Heart left ventricle (tissue), 16 donors: Measurements from ENCODE around the gene SHROOM3. TPM values are rescaled to one million over a fixed set of nuclear protein-coding genes. Genes with fewer than 3 reads are reported as not detected.

ENCODE experiments used
- ATAC-seq, 4 donors: fragments of 200-7000 bp; cut with Tn5 transposase; one replicate each; pipeline ENCODE4 v1.9.1; 2020 to 2022; ENCODE audit warnings: moderate library complexity in 4 of 4, mild to moderate bottlenecking in 3 of 4, moderate number of reproducible peaks in 1 of 4
- DNase-seq, 5 donors: peaks; one replicate each; pipeline ENCODE4 v3.0.0-alpha.2; 2020
- H3K27ac ChIP-seq, 12 donors: fragments of 200-600 bp; sonication (generic) in 4 of 12; one replicate each; pipeline versions ENCODE4 v1.5.0 to v1.8.0; 2016 to 2022; ENCODE audit warnings: mild to moderate bottlenecking in 2 of 12
- H3K27me3 ChIP-seq, 9 donors: fragments of 200-600 bp; sonication (generic) in 2 of 9; one replicate each; pipeline versions ENCODE4 v1.5.1 to v1.8.0; 2016 to 2022; ENCODE audit warnings: mild to moderate bottlenecking in 3 of 9
- H3K36me3 ChIP-seq, 9 donors: fragments of 200-600 bp; sonication (generic) in 2 of 9; one replicate each; pipeline versions ENCODE4 v1.5.0 to v1.8.0; 2018 to 2022; ENCODE audit warnings: mild to moderate bottlenecking in 2 of 9
- H3K4me1 ChIP-seq, 12 donors: fragments of 200-600 bp; sonication (generic) in 4 of 12; one replicate each; pipeline versions ENCODE4 v1.5.0 to v1.8.0; 2016 to 2022; ENCODE audit warnings: mild to moderate bottlenecking in 3 of 12
- H3K4me3 ChIP-seq, 12 donors: fragments of 200-600 bp; sonication (generic) in 4 of 12; one replicate each; pipeline versions ENCODE4 v1.5.0 to v1.8.0; 2017 to 2022; ENCODE audit warnings: mild to moderate bottlenecking in 9 of 12, moderate library complexity in 4 of 12
- H3K9me3 ChIP-seq, 12 donors: fragments of 200-600 bp; sonication (generic) in 4 of 12; one replicate each; pipeline versions ENCODE4 v1.5.0 to v1.8.0; 2016 to 2022; ENCODE audit warnings: mild to moderate bottlenecking in 1 of 12
- POLR2A ChIP-seq, 2 donors: fragments of 450-650 bp; IDR thresholded peaks; one replicate each; pipeline ENCODE4 v1.6.1; 2017; ENCODE audit warnings: antibody characterized with exemption in 2 of 2, mild to moderate bottlenecking in 2 of 2, moderate library complexity in 2 of 2
- WGBS, 4 donors: extraction: QIAGEN DNeasy Blood & Tissue Kit in 2 of 4; methylation state at CpG; one replicate each; pipeline versions ENCODE4 v1.1.5 to v1.1.7; 2013 to 2018; 5-methylcytosine and 5-hydroxymethylcytosine counted together
- intact Hi-C, 10 donors: fragments of 100-400 bp; cut with DNase I; formaldehyde crosslinking; loops; one replicate each; pipeline versions ENCODE4 v1.11.1 to v1.14.2; 2022
- polyA plus RNA-seq, 2 donors: library from polyadenylated mRNA; stranded (reverse); fragments of 200-250 nt; gene quantifications; one replicate each; pipeline ENCODE4 v1.2.3, GENCODE V29; 2013
- total RNA-seq, 9 donors: library from RNA; depleted of rRNA in 2 of 9; stranded (reverse); fragments of >200 nt in 2 of 9; fragmentation: NEBNext Ultra II Directional in 3 of 9; extraction: Animal tissue kit (Norgen Biotek cat#: 25700) in 3 of 9; gene quantifications; one replicate each; pipeline versions ENCODE4 v1.1.0 to v1.2.4, GENCODE V29; 2016 to 2023
- TF ChIP-seq, protein P1 (sequence below), 12 donors: fragments of 200-600 bp; sonication (generic) in 4 of 12; IDR thresholded peaks; one replicate each; pipeline versions ENCODE4 v1.5.0 to v1.8.0; 2018 to 2022; ENCODE audit warnings: antibody characterized with exemption in 12 of 12, mild to moderate bottlenecking in 5 of 12
- donor health status: ischemic (EF 13 %, LVEDD 7.1; RV severe dilation, severe dysfunction).
- donor health status: healthy with polysubstance abuse.
- donor health status: DM: no; HTN: yes; CAD: no.
- donor health status: DM: no; HTN: no; CAD: no.
- donor health status: ischemic (EF 25% LVEDD 6.9; RV normal size, moderate dysfunction).
- donor health status: ischemic (EF 25% LVEDD 5.7; RV mildly dilated, moderate dysfunction).
- donor health status: healthy.
- donor health status: DM: yes; HTN: yes; CAD: no.
- donor health status: ischemic (EF 35%, LVEDD 5.7; RV mildly dilated, moderate dysfunction).
- donor health status: nonischemic (EF 11% LVEDD 7.7; RV severe dilation, severe dysfunction).
- donor health status: DM: yes; HTN: yes; CAD: no.
- donor health status: PGD.
- donor health status: ischemic (EF 29% LVEDD 5.4; RV normal size, mild dysfunction).
- donor health status: nonischemic (EF 23%, LVEDD 6.1; RV moderate dilation, normal function).

SHROOM3 gene
- total and polyA plus RNA-seq, 11 donors: 4.6 to 38.5 (median 20.3) TPM

DNA sequence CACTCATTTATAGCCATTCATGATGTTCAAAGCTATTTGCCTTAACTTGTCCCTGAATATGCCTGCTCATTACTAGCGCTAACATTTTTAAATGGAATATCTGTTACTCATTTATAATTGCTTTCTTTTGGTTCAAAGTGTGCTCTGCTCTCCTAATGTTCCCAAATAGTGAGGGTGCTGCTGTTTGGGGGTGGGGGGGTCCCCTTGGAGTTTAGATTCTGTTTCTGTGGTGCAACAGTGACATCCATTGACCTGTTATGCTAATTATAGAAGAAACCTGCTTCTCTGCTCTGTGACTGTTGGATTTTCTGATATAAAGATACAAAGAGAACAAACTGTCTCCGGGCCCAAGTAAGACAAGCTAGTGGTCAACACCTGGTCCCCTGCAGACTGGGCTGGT, 222.4 kb downstream of the SHROOM3 start:
- TF ChIP-seq, protein P1, sequence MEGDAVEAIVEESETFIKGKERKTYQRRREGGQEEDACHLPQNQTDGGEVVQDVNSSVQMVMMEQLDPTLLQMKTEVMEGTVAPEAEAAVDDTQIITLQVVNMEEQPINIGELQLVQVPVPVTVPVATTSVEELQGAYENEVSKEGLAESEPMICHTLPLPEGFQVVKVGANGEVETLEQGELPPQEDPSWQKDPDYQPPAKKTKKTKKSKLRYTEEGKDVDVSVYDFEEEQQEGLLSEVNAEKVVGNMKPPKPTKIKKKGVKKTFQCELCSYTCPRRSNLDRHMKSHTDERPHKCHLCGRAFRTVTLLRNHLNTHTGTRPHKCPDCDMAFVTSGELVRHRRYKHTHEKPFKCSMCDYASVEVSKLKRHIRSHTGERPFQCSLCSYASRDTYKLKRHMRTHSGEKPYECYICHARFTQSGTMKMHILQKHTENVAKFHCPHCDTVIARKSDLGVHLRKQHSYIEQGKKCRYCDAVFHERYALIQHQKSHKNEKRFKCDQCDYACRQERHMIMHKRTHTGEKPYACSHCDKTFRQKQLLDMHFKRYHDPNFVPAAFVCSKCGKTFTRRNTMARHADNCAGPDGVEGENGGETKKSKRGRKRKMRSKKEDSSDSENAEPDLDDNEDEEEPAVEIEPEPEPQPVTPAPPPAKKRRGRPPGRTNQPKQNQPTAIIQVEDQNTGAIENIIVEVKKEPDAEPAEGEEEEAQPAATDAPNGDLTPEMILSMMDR (IDR thresholded peaks at IDR 0.05): no peak
- no peak for TF ChIP-seq POLR2A (IDR thresholded peaks at IDR 0.05)
- DNase-seq (no peak), ATAC-seq (peak in 3 of 4 donors; percentile 32 to 58 (median 36))
- WGBS, 4 donors: 73 to 84% (median 78%) methylated on average over 2 of the region's 2 CpGs
- Histone ChIP-seq H3K27ac (peak overlapping the region in 3 of 12 donors; percentile 9 to 36 (median 21)), H3K36me3 (no peaks in the 10 kb centered on the region), H3K4me3 (no peak overlapping the region), H3K4me1 (peaks cover 0 to 39% (median 11%) of the 10 kb centered on the region in 12 donors), H3K9me3 (no peaks in the 10 kb centered on the region), H3K27me3 (no peaks in the 10 kb centered on the region)
- intact Hi-C loops: loop anchor here in 3 of 10 donors (10.0 kb wide), 2 partner anchors 133 to 143 kb away; no protein-coding TSS in a partner anchor

DNA sequence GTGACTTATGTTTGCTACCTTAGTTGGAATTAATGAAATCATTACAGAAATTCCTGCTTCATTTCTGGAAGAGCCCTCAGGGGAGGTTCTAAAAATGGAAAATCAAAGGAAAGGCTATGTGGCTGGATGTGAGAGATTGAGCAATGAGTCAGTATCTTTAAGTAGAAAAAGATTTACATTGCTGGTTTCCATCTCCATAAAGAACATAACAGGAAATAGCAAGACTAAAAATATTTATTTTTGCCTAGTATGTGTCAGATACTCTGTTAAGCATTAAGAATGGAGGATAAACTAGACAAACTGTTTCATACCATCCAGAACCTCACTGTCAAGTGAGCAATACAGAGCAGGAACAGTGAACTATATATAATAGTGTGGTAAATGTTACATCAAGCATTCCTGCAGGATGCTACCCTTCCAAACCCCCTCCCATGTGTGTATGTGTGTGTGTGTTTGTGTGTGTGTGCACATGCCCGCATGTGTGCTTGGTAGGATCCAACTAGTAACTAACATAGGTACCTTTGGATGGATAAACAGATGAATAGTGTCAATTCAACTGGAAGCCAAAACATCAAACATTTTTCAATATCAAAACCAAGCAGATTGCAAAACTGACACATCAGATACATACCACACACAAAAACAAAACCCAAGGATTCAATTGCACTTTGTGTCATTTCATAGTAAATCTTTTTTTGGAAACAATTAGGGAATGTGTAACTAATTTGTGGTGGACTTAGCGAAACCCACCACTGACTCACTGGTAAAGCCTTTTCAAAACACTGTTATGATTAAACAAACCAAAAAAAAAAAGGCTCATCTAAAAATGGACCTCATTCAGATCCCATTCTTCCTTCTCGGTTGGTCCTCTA, 223.4 kb downstream of the SHROOM3 start:
- intact Hi-C loops: loop anchor here in 3 of 10 donors (10.0 kb wide), 2 partner anchors 134 to 144 kb away; no protein-coding TSS in a partner anchor

DNA sequence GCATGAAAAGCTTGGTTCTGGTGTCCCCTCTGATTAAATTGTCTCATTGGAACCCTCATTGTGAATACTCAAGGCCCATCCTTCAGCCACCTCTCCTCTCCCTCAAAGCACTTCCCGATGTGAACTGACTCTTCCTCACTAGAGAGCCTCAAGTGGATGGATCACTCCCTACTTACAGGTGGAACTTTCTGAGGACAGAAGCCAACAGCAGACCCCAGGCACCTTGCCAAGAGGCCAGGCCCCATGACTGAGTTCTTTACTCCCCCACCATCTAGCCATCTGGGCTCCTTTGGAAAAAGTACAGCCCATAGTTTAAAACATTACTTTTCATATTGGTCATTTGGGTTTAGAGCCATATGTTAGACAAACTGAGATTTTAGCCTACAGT, 224.1 kb downstream of the SHROOM3 start:
- DNase-seq (no peak), ATAC-seq (no peak)
- no peaks in the 10 kb centered on the region for H3K9me3 ChIP-seq
- no peak for TF ChIP-seq POLR2A (IDR thresholded peaks at IDR 0.05)
- TF ChIP-seq, protein P1 (IDR thresholded peaks at IDR 0.05): no peak
- H3K27ac ChIP-seq: no peak overlapping the region
- H3K4me1 ChIP-seq: peaks cover 0 to 45% (median 11%) of the 10 kb centered on the region in 12 donors
- no peaks in the 10 kb centered on the region for H3K36me3 ChIP-seq
- no peak overlapping the region for H3K4me3 ChIP-seq
- intact Hi-C loops: loop anchor here in 3 of 10 donors (10.0 kb wide), 2 partner anchors 134 to 144 kb away; no protein-coding TSS in a partner anchor
- no peaks in the 10 kb centered on the region for H3K27me3 ChIP-seq
- WGBS, 4 donors: 49 to 61% (median 55%) methylated on average over 1 of the region's 1 CpG

More for the DNA sequence above, 223.4 kb downstream of the SHROOM3 start:
- 84 to 94% (median 86%) methylated on average over 3 of the region's 3 CpGs for WGBS, 4 donors
- H3K27ac ChIP-seq: peak overlapping the region in 1 of 12 donors; percentile 9
- H3K9me3 ChIP-seq: no peaks in the 10 kb centered on the region
- H3K36me3 ChIP-seq: no peaks in the 10 kb centered on the region
- peaks cover 0 to 39% (median 11%) of the 10 kb centered on the region in 12 donors for H3K4me1 ChIP-seq
- no peak for DNase-seq
- TF ChIP-seq, protein P1 (IDR thresholded peaks at IDR 0.05): no peak
- TF ChIP-seq POLR2A (IDR thresholded peaks at IDR 0.05): no peak
- ATAC-seq: no peak
- H3K27me3 ChIP-seq: no peaks in the 10 kb centered on the region
- H3K4me3 ChIP-seq: no peak overlapping the region

DNA sequence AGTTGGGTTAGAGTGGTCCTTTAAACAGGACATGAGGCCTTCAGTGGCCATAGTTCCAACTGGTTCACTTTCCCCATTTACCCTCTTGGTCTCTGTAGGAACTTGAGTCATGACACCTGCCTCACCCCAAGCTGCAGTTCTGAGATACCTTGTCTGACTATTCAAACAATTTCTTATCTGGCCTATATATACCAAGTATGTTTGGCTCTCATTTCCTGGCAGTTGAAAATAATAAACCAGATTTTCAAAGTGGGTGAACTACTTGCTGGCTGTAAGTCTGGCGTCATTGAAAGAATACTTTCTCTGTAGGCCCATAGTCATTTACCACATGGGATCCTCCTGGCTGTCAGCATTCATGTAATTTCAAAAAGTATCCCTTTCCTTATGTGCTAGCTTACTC, 228.8 kb downstream of the SHROOM3 start:
- ATAC-seq (no peak), DNase-seq (no peak)
- TF ChIP-seq POLR2A (IDR thresholded peaks at IDR 0.05): no peak
- TF ChIP-seq, protein P1 (IDR thresholded peaks at IDR 0.05): no peak
- intact Hi-C loops: no loop called here
- no peaks in the 10 kb centered on the region for H3K9me3 ChIP-seq
- H3K4me1 ChIP-seq: peaks cover 0 to 16% (median 2%) of the 10 kb centered on the region in 12 donors
- H3K4me3 ChIP-seq: no peak overlapping the region
- H3K36me3 ChIP-seq: no peaks in the 10 kb centered on the region
- no peaks in the 10 kb centered on the region for H3K27me3 ChIP-seq
- H3K27ac ChIP-seq: no peak overlapping the region
- 61 to 73% (median 67%) methylated on average over 1 of the region's 1 CpG for WGBS, 4 donors
